ENCODE data around the gene P2RY8.
"Not testable (repeated sequence)": the region's sequence is repeated elsewhere in the genome, so short reads cannot be mapped to it uniquely, and the experiment has no call there.

The P2RY8 gene

DNA sequence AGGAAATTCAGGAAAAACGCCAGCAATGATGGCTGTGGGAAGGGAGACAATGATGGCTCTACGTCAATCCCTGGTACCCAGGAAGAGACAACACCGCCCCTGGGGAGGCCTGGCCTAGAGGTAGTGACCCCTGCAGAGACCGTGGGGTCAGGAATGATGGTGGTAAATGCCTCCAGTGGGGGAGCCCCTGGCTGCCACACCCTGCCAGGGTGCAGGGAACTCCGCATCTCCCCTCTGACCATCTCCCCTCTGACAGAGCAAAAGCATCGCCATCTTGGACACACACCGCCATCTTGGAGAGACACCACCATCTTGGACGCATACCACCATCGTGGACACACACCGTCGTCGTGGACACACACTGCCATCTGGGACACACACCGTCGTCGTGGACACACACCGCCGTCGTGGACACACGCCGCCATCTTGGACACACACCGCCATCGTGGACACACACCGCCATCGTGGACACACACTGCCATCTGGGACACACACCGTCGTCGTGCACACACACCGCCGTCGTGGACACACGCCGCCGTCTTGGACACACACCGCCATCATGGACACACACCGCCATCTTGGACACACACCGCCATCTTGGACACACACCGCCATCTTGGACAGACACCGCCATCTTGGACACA lies 94.1 kb downstream of the P2RY8 start:
- no peak for DNase-seq

DNA sequence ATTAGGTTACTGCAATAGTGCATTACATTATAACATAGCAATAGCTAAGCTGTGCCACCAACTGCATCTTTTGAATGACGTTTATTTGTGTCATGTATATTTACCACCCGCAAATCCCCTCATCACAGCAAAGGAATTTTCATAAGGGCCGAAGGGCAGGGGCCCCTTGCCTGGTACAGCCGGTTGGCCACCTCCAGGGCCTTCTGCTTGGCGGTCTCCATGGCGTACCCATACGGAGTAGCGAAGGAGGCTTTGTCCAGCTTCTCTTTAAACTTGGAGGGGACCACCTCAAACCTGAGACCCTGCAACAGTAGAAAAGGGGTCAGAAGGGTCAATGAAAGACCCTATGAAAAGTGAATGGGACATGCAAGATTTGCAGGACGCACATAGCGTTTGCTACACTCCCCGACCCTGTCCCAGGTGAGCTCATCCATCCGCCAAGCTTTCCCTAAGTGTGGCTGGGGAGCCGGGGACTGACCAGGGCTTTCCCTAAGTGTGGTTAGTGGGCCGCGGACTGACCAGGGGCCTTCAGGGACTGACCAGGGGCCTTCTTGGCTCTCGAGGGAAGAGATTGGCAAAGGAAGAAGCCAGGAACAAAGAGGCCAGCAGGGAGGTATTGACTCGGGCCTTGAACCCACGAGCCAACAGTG lies 94.8 kb downstream of the P2RY8 start:
- no peak for DNase-seq

DNA sequence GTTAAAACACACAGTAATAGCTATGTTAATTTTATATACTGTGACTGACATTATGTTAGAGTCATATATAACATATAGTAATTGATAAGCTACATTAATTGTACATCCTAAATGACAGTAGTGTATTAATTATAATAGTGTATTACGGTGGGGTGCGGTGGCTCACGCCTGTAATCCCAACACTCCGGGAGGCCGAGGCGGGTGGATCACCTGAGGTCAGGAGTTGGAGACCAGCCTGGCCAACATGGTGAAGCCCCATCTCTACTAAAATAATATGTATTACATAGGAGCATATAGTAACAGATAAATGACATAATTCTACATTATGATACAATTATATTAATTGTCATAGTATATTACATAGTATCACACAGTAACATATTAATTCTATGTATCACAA lies 96.5 kb downstream of the P2RY8 start:
- no peak for DNase-seq

DNA sequence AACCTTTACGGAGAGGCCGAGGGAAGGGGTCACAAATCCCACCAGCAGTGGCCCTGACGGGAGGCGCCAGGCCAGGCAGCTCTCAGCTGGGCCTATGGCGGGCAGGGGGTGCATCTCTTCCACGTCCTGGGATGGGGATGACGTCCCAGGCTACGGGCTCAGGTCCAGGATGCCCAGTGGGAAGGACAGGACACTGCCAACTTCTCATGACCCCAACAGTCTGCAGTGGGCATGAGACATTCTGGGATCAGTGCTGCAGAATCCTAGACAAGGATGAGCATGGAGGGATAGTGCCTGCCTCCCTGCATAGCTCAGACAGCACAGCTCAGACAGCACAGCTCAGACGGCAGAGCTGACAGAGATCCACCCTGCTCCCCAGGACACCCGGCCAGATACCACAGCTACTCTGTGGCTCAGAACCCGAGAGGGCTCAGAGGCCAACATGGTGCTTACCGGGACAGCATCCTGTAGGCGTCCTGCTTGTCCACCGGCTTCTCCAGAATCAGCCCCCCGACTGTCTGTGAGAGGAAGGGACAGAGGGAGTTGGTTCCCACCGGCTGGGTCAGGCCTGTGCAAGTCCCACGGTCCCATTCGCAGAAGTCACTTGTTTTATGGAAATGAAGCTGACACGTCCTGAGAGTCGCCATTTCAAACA lies 101.6 kb downstream of the P2RY8 start:
- no peak for DNase-seq

DNA sequence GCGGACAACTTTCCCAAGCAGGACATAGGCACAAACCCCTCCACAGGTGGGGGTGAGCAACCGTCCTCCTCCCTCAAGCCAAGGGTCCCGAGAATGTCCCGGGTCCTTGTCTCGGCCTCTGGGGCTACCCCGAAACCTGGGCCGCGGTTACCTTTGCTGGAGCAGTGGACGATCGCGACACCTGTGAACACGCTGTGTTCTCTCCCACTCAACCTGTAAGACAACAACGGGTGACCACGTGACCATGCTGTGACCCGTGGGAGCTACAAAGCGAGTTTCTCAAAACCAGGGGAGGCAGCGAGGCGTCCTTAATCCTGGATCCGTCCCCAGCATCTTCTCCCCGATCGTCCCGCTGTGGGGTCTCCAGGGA lies 102.1 kb downstream of the P2RY8 start:
- DNase-seq: no peak

DNA sequence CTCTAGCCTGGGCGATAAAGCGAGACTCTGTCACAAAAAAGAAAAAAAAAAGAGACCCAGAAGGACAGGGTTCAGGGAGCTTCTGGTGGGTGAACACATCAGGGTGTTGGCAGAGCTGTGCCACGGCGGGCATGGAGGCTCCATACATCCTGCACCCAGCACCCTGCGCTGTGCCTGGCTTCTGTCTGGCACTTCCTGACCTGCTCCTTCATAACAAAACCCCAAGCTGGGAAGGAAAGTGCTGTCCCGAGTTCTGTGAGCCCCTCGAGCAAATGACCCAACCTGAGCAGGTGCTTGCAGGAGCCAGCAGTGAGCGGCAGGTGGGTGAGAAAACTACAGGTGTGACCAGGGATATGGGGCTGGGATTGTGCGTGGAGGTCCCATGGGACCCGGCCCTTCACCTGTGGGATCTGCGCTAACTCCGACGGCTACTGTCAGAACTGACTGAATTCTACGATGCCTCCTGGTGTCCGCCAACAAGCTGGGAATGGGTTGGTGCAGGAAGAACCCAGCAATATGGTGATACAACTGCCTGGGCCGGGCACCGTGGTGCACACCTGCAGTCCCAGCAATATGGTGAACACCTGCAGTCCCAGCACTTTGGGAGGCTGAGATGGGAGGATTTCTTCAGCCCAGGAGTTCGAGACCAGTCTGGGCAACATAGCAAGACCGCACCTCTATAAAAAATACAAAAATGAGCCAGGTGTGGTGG lies 103.2 kb downstream of the P2RY8 start:
- DNase-seq: no peak

DNA sequence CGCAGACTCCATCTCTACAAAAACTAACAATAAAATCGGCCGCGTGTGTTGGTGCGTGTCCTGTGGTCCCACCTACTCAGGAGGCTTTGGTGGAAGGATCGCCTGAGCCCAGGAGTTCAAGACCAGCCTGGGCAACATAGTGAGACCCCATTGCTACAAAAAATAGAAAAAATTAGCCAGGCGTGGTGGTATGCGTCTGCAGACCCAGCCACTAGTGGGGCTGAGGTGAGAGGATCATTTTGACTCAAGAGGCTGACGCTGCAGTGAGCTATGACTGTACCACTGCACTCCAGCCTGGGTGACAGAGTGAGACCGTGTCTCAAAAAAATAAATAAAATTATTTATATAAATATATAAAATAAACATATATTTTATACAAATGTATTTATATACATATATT lies 106.5 kb downstream of the P2RY8 start:
- DNase-seq: no peak

DNA sequence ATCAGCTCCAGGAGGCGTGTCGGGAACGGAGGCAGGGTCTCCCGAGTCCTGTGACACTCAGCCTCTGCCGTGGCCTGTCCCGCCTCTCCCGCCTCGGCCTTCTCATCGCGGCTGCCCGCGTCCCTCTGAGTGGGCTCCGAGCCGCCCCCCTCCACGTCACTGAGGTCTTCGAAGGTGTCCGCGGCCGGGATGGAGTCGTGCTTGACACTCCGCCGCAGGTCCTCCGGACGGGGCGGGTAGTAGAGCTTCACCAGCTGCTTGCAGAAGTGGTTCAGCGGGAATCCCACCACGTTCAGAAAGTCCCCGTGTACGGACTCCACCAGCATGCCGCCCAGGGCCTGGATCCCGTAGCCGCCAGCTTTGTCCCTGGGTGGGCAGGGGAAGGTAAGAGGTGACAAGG lies 109.2 kb downstream of the P2RY8 start:
- DNase-seq: no peak

DNA sequence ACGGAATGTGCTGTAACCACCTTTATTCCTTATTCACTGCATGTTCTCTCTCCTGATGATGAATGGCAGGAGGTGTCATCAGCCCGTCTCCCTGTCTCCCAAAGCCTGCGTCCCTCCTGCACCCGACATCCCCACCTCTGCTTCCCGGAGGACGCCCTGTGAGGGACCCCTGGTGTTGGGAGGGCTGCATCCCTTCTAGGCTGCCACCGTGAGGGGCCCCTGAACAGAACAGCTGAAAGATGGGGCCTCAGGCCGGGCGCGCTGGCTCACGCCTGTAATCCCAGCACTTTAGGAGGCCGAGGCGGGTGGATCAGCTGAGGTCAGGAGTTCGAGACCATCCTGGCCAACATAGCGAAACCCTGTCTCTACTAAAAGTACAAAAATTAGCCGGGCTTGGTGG lies 110.7 kb downstream of the P2RY8 start:
- not testable (repeated sequence) for DNase-seq

DNA sequence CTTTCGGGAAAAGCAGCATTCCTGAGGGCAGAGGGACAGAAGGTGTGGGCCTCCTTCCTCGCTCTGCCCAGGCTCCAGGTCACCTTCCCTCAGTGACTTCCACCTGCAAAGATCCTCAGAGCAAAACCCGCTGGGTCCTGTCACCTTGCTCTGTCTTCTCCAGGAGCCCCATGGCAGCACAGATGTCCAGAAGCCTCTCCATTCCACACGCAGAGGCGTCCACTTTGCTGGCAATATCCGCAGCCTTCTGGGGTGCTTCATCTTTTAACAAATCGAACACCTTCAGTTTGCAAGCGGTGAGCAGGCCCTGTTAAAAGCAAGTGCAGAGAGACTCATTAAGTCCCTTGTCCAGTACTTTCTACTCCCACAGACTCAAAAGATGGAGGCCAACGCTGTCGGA lies 111.6 kb downstream of the P2RY8 start:
- DNase-seq: no peak

DNA sequence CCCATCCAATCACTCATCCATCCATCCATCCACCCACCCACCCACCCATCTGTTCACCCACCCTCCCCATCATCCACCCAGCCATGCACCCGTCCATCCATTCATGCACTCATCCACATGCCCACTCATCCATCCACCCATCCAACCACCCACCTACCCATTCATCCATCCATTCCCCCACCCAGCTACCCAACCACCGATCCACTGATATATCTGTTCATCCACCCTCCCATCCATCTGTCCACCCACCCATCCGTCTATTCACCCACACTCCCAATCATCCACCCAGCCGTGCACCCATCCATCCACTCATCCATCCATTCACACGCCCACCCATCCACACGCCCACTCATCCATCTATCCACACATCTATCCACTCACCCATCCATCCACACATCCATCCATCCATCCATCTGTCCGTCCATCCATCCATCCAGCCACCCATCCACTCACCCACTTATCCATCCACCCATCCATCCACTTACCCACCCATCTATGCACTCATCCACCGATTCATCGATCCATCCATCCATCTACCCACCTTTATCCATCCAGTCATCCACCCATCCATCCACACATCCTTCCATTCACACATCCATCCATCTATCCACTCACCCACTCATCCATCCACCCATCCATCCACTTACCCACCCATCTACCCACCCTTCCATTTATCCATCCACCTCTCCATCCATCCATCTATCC lies 112.7 kb downstream of the P2RY8 start:
- DNase-seq: no peak

DNA sequence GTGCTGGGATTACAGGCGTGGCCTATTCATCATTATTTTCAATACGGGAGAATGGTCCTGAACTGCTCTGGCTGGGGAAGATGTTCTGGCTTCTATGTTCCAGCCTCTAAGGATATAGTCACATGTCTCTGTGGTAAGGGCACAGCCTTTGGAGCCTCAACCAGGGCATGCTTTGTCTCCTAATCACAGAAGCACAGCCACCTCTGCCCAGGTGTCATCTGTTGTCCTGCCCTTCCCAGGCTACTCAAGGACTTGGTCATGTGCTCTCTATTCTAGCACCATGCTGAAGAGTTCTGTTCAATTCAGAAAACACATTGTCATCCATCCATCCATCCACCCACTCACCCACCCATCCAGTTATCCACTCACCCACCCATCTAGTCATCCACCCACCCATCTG lies 113.8 kb downstream of the P2RY8 start:
- DNase-seq: no peak

DNA sequence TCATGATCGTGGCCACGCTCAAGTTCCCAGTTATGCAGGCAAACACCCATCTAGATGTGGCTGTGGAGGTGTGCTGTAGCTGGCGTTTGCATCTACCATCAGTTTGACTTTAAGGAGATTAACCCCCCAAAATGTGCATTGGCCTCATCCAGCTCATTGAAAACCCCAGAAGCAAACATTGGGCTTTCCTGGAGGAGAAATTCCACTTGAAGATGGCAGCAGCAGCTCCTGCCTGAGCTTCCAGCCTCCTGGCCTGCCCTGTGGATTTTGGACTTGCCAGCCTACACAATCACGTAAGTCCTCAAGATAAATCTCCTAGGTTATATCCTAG lies 114.9 kb downstream of the P2RY8 start:
- no peak for DNase-seq

DNA sequence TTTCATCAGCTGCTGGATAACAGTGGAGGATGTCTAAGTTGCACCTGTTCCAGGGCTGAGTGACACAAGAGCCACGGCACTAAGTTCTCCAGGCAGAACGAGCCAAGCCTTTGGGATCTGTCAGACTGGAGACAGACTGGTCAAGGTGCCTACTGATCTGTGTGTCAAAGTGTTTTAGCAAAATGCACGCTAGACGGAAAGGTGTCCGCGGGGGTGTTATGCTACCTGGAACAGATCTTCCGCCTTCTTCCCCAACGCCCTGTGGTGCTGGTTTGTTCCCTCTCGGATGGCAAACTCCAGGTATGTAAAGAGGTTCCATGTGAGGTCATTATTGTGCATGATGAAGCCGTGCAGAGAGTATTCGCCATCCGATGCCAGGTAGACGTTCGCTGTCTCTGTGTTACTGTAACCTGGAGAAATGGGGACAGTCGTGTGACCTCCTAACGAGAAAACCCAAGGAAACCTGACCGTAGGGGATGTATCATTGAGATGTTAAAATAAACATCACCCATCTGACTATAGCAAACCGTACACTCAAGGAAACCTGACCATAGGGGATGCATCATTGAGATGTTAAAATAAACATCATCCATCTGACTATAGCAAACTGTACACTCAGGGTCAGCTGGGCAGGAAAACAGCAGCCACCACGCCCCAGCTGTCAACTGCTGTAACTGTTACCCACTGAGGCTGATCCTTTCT lies 115.4 kb downstream of the P2RY8 start:
- no peak for DNase-seq

DNA sequence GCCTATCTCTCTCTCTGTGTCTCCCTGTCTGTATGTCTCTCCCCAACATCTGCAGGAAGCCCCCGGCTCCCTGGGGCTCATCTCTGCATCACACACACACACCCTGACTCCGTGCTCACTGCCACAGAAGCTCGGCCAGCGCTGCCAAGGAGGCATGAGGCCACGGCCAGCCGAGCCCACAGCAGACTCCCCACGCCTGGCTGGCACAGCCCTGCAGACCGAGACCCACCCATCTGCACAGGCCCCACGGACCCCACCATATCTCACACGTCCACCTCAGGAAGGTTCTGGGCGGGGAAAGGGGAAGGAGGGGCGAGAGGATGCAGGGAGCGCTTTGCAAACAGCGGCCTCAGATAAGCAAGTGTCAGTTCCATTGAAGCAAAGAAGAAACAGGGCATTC lies 116.6 kb downstream of the P2RY8 start:
- no peak for DNase-seq

DNA sequence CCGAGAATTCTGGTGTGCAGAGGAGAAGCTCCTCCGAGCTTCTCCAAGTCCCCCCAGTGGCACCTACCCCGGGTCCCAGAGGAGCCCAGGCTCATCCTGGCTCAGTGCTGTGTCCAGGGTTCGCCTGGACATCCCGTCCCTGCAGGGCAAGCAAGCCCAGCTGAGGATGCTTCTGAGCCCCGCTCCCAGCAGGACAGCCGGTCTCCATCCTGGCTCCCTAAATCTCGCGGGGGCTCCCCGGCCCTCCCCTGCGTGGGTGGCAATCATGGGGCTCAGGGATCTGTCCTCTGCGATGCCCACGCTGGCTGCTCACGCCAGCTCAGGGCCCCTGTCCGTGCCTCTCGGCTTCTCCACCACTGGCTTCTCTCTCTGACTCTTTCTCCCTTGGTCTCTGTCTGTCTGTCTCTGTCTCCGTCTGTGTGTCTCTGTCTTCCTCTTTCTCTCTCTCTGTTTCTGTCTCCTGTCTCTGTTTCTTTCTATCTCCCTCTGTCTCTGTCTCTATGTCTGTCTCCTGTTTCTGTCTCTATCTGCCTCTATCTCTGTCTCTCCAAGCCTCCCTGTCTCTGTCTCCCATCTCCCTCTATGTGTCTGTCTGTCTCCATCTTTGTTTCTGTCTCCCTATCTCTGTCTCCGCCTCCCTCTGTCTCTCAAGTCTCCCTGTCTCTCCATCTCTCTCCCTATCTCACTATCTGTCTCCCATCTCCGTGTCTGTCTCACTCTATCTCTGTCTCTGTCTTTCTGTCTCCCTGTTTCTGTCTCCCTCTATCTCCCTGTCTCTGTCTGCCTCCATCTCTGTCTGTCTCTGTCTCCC lies 117.2 kb downstream of the P2RY8 start:
- DNase-seq: no peak

DNA sequence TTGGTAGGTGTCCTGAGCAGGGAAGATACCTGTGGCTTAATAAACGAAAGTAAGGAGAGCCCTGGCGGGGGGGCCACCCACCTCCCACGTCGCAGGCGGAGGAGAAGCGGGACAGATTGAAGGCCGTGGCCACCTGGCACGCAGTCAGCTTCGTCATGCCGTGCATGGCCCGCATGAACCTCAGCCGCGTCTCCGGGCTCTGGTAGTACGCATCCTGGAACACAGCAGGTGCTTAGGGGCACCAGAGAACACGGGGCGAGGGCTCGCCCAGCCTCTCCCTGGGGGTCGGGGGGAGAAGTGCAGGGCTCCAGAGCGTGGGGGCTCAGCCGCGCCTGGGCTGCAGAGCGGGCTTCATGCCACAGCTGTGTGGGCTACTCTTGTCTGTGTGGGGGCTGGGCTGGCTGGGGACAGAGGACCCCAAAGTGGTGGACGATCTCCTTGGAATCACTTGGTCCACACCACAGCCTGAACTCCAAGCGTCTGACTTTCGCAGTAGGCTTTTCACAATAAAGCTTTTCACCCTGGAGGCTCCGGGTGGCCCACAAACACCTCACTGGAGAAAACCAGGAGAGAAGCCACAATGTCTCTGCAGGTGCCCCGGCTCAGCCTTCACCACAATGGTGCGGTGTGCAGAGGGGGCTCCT lies 118.0 kb downstream of the P2RY8 start:
- DNase-seq: no peak

DNA sequence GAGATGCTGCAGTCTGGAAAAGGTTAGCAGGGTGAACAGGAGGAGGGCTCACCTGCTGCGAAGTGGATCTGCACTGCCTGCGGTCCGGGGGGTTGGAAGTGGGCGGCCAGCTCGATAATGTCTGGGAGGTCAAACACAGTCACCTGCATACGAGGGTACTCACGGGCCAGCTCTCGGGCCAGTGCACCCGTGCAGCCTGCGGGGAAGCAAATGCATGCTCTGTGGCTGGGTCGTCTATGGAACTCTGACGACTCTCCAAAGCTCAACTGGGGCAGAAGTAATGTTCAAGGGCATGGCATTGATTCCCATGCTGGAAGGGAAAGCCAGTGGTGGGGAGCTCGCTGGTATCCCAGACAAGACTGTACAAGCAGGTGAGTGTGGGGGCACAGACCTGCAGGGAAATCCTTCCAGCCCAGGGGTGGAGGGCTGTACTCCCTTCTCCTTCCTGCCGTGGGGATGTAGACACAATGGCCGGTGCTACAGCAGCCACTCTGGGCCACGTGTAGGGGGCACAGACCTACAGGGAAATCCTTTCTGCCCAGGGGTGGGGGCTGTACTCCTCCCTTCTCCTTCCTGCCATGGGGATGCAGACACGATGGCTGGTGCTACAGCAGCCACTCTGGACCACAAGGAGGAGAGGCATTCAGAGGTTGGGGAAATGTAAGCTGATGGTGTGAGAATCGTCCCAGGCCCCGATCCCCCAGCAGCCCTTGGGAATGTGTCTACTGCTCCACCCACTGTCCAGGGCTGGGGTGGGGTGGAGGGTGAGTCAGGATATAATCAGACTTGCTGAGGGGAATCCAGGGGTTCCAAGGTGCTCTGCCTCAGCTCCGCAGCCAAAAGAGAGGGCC lies 118.8 kb downstream of the P2RY8 start:
- no peak for DNase-seq

DNA sequence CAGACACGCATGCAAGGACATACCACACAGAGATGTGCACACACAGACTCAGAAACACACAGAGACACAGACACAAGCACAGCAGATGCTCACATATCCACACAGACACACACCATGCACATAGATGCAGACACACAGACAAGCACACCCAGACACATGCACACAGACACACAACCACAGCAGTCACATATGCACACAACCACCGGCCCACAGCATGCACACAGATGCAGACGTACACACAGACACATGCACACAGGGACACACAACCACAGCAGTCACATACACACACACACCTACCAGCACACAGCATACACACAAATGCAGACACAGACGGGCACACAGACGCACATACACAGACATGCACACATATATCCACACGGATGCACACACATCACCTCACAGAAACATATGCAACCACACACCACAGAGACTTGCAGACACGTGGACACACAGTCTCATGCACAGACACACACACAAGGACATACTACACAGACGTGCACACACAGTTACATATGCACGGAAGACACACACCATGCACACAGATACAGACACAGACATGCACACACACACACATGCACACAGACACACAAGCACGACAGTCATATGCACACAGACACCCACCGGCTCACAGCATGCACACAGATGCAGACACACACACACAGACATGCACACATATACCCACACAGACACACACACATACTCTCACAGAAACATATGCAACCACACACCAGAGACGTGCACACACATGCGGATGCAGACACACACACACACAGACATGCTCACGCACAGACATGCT lies 119.8 kb downstream of the P2RY8 start:
- no peak for DNase-seq
